Activated CD8-positive, alpha-beta memory T cell treated with anti-CD3 and anti-CD28 coated beads, Interleukin-2, amount 50 U/mL, for 24 hours (primary cell): Measurements from ENCODE around the gene RHOBTB3.

Experiments
- DNase-seq: peaks from one replicate; pipeline ENCODE4 v3.0.0-alpha.2; 2020; ENCODE audit errors: extremely low read depth

RHOBTB3 gene

GRCh38 chr5:95731571-95732554 lies 727 bp downstream of the RHOBTB3 start:
- DNase-seq = no peak

GRCh38 chr5:95733107-95733665 lies 2.0 kb downstream of the RHOBTB3 start:
- DNase-seq = no peak

GRCh38 chr5:95734187-95734586 lies 3.1 kb downstream of the RHOBTB3 start:
- no peak for DNase-seq

GRCh38 chr5:95734906-95735305 lies 3.8 kb downstream of the RHOBTB3 start:
- no peak for DNase-seq

DNA sequence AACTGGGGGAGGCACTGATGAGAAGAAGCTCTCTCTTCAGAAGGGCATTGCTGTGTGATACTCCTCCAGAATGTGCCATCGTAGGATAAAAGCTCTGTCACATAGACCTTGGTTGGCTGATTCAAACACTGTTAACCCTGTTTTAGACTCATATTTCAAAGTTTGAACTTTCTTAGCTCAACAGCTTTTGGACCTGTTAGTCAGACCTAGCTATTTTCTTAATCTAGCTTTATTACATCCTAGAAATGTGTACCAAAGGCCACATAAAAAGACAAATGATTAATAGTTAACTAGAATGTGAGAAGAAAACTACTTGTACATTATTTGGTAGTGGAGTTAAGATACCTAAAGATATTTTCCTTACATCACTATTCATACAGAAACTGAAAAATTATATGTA lies 4.3 kb downstream of the RHOBTB3 start:
- DNase-seq = no peak

DNA sequence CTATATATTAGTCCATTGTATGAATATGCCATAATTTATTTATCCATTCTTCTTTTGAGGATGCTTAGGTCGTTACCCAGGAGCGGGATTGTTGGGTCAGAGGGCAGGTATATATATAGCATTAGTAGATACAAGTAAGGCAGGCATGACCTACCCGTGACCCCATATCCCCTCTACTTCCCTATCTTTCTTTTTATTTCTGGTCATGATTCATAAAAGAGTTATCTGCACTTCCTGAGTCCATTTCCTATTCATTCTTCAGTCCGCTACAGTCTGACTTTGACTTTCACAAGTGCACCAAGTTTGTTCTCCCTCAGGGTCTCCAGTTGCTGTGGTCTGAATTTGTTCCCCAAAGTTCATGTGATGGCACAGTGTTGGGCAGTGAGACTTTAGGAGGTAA lies 6.9 kb downstream of the RHOBTB3 start:
- DNase-seq = no peak

- DNase-seq = no peak
Observed at GRCh38 chr5:95738834-95739233, 7.7 kb downstream of the RHOBTB3 start.

GRCh38 chr5:95739857-95740256 lies 8.7 kb downstream of the RHOBTB3 start:
- DNase-seq = no peak

DNA sequence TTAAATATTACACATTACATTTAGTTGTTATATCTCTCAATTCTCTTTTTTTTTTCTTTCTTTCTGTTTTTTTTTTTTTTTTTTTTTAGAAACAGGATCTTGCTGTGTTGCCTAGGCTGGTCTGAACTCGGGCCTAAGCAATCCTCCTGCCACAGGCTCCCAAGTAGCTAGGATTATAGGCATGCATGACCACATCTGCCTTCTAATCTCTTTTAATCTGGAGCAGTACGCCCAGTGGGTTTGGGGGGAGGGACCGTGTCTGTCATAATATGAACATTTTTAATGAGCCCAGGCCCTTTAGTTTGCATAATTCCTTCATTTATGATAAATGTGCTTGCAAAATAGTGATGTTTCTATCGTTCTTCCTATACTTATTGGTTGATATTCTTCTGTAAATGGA lies 10.3 kb downstream of the RHOBTB3 start:
- no peak for DNase-seq

DNA sequence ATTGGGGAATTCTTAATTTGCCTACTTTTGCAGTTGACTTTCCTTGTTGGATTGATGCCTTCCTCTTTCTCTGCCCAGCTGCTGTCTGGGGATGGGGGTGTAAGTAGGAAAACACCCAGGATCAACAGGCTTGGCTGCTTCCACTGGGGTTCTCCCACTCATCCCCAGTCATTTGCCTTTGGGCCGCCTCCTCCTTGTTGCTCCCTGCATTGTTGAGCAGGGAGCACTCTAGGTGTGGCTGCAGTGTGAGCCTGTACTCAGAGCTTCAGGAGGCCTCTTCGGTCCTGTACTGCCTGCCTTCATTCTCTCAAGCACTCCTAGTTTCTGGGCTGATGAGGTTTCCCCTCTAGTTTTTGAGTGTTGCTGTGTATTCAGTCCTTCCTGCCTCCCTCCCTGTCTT lies 12.1 kb downstream of the RHOBTB3 start:
- no peak for DNase-seq

DNA sequence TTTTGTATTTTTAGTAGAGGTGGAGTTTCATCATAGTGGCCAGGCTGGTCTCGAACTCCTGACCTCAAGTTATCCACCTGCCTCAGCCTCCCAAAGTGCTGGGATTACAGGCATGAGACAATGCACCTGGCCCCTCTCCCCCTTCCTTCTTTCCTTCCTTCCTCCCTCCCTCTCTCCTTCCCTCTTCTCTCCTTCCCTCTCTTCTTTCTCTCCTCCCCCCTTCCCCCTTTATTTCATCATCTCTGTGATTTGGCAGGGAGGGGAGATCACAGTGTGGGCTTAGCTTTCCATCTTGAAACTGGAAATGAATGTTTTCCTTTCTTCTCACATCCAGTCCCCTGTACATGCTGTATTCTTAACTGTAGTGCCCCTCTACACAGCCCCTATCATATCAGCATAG lies 12.7 kb downstream of the RHOBTB3 start:
- no peak for DNase-seq

GRCh38 chr5:95746194-95746593 lies 15.1 kb downstream of the RHOBTB3 start:
- DNase-seq = no peak

DNA sequence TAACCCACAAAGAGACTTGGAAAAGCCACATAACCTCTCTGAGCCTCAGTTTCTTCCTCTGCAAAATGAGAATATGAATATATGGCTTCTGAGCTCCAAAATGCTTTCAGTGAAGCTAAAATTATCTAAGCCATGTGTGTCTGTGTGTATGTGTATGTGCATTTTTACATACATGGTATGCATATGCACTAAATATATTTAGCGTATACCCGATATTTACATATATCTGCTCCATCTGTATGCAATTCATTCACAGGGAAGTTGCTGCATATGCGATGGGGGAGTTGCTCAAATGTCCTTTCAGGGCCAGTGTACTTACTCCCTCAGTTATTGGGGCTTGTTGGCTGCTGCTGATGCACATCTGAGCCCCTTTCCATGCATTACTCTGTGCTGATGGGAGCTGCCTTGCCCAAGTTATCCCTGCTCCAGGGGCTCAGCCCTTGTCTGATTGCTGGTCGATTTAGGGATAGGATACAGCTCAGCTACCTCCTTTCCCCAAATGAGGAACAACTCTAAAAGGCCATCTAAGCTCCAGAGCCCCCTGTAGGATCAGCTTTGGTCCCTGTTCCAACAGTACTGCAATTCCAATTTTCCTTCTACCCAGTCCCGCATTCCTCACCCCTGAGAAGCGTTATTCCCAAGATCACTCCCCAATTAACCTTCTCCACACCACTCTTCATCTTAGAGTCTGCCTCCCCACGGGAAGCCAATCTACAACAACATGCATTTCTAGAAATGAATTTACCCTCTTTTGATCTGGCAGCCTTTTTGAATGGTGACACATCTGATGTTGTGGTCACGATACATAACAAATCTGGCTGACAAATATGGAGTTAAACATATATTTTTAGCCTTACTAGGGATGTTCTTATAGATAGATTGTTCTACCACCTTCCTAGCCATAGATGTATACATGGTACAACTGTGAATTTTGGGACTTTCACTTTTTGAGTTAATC lies 15.9 kb downstream of the RHOBTB3 start:
- DNase-seq = no peak

GRCh38 chr5:95748133-95748532 lies 17.0 kb downstream of the RHOBTB3 start:
- DNase-seq = no peak

DNA sequence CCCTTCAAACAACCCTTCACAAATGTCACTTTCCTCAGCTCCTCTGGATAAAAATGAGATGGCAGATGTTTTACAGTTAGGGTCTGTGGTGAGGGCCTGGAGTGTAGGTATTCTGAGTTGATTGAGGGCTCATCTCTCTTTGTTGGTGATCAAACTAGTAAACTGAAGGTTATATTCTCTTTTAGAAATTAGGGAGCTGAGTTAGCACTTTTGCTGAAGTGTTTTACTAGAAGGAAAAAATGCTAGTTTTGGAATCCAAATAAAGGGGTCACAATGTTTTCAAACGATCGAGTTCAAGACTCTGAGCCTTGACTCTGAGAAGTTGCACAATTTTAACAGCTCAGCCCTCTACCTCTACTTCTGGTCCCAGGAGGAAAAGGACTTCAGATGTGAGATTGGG lies 23.4 kb downstream of the RHOBTB3 start:
- no peak for DNase-seq

GRCh38 chr5:95759005-95759404 lies 27.9 kb downstream of the RHOBTB3 start:
- no peak for DNase-seq

DNA sequence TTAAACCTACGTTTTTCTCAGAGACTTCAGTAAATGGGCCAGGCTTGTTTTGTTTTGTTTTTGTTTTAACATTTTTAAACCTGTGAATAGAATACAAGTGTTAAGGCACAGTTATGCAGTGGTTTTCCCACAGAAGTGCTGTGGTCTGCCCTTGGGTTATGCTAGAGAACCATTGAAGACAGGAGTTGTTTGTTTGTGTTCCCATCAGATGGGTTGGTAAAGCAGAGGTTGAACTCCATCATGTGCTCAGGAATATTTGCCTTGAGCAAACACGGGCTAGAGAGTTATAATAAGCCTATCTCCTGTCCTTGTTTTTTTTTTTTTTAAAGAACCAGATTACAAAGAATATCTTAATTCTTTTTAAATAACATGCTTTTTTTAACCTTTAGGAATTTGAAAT lies 28.5 kb downstream of the RHOBTB3 start:
- no peak for DNase-seq

GRCh38 chr5:95760273-95761191 lies 29.4 kb downstream of the RHOBTB3 start:
- DNase-seq = no peak

DNA sequence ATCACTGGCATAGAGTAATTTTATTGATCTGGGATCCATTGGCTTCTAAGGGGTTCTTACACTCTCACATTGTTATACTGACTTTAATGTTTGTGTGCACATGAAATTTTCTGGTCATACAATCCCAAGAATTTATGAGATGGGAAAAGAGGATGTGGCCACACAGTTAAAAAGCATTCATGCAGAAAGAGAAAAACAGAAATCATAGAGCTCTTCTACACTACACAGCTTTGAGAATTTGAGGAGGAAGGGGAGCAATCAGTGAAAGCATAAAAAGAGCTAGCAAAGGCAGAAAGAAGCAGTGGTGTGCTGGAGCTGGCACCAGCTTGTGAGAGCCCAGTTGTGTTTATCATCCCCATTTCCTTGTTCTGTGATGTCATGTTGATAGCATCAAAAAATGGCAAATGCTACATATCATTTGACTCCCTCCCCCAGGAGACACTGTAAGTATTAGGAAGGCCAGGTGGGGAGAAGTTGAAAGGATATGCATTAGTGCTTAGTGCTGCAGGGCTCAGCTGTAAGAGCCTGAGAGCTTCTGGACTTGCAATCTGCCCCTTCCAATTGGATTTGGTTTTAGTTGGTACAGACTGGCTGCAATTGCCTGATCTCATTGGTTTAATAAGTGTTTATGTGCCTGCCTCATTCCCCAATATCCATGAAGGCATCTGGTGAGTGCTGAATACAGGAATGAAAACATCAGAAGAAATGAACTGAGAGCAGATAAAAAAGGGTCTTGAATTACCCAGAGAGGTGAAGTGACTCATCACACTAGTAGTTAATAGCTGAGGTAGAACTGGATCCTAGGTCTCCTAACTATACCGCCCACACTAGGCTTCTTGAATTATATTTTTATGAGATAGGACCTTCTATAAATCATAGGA lies 30.9 kb downstream of the RHOBTB3 start:
- DNase-seq = no peak

DNA sequence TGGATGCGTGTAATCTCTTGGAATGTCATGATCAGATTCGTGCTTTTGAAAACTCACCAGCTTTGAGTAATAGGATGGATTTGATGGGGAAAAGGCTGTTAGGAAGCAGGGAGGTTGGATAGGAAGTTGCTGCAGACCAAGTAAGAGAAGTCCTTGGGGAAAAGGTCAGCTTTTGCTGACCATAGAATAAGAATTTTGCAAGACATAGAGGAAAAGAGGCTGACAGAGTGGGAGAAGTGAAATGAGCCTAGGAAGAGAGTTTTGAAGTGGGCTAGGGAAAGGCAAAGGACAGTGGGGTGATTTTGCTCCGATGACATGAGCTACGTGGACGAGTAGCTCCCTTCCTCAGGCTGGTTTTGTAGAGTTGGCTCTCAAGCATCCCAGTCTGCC lies 31.5 kb downstream of the RHOBTB3 start:
- no peak for DNase-seq
